Smooth muscle cell (in vitro differentiated cells): Measurements from ENCODE around the gene NUB1. TPM values are rescaled to one million over a fixed set of nuclear protein-coding genes. Genes with fewer than 3 reads are reported as not detected.

ENCODE experiments used
- DNase-seq: peaks from one replicate; lab custom pipeline; 2025; ENCODE audit not compliant: unreplicated experiment; lab: John Stamatoyannopoulos, UW
- H2AFZ ChIP-seq: fragments of 200-600 bp; sonication (generic); 2 replicates; pipeline ENCODE4 v1.6.0; 2016; ENCODE audit warnings: antibody characterized with exemption, low read depth, mild to moderate bottlenecking
- H3F3A ChIP-seq: fragments of 200-600 bp; sonication (generic); 2 replicates; pipeline ENCODE4 v1.6.0; 2017; ENCODE audit warnings: antibody characterized with exemption, low read depth
- H3K27ac ChIP-seq: fragments of 200-600 bp; sonication (generic); 2 replicates; pipeline ENCODE4 v1.5.1; 2016; ENCODE audit warnings: low read depth, mild to moderate bottlenecking
- H3K27me3 ChIP-seq: fragments of 200-600 bp; sonication (generic); 2 replicates; pipeline ENCODE4 v1.6.1; 2016; ENCODE audit warnings: low read depth, mild to moderate bottlenecking
- H3K36me3 ChIP-seq: fragments of 200-600 bp; sonication (generic); 2 replicates; pipeline ENCODE4 v1.5.1; 2016; ENCODE audit warnings: low read depth
- H3K4me1 ChIP-seq: fragments of 200-600 bp; sonication (generic); 2 replicates; pipeline ENCODE4 v1.5.1; 2016; ENCODE audit warnings: low read depth
- H3K4me2 ChIP-seq: fragments of 200-600 bp; sonication (generic); 2 replicates; pipeline ENCODE4 v1.6.0; 2016; ENCODE audit warnings: mild to moderate bottlenecking
- H3K4me3 ChIP-seq: fragments of 200-600 bp; sonication (generic); 2 replicates; pipeline ENCODE4 v1.5.1; 2016; ENCODE audit warnings: mild to moderate bottlenecking
- H3K79me2 ChIP-seq: fragments of 200-600 bp; sonication (generic); 2 replicates; pipeline ENCODE4 v1.6.0; 2016; ENCODE audit warnings: low read depth, mild to moderate bottlenecking
- H3K9ac ChIP-seq: fragments of 200-600 bp; sonication (generic); 2 replicates; pipeline ENCODE4 v1.6.0; 2016; ENCODE audit warnings: low read depth
- H3K9me3 ChIP-seq: fragments of 200-600 bp; sonication (generic); replicated peaks from 2 replicates; pipeline ENCODE4 v1.5.1; 2016; ENCODE audit warnings: low read depth
- H4K20me1 ChIP-seq: fragments of 200-600 bp; sonication (generic); 2 replicates; pipeline ENCODE4 v1.6.0; 2016; ENCODE audit warnings: low read depth
- WGBS: methylation state at CpG from one replicate; pipeline ENCODE4 v1.1.7; 2016; ENCODE audit warnings: low lambda C conversion rate; 5-methylcytosine and 5-hydroxymethylcytosine counted together
- polyA plus RNA-seq: library from polyadenylated mRNA; unstranded; fragments of >200 nt; fragmentation: Nextera tagmentation; extraction: Ambion mirVana; gene quantifications from 2 replicates; pipeline ENCODE4 v1.2.1, GENCODE V29; 2016
- total RNA-seq: library from RNA; depleted of rRNA; stranded (reverse); fragments of >200 nt; gene quantifications from 2 replicates; pipeline ENCODE4 v1.2.3, GENCODE V29; 2014
- TF ChIP-seq, protein P1 (sequence below): fragments of 200-600 bp; sonication (generic); IDR thresholded peaks from 2 replicates; pipeline ENCODE4 v1.5.1; 2017; ENCODE audit warnings: borderline replicate concordance, mild to moderate bottlenecking, antibody characterized with exemption; ENCODE audit not compliant: insufficient read depth, poor library complexity, severe bottlenecking

NUB1 gene
- total and polyA plus RNA-seq, 2 experiments from 2014 or later = 28.5 to 36.9 TPM

DNA sequence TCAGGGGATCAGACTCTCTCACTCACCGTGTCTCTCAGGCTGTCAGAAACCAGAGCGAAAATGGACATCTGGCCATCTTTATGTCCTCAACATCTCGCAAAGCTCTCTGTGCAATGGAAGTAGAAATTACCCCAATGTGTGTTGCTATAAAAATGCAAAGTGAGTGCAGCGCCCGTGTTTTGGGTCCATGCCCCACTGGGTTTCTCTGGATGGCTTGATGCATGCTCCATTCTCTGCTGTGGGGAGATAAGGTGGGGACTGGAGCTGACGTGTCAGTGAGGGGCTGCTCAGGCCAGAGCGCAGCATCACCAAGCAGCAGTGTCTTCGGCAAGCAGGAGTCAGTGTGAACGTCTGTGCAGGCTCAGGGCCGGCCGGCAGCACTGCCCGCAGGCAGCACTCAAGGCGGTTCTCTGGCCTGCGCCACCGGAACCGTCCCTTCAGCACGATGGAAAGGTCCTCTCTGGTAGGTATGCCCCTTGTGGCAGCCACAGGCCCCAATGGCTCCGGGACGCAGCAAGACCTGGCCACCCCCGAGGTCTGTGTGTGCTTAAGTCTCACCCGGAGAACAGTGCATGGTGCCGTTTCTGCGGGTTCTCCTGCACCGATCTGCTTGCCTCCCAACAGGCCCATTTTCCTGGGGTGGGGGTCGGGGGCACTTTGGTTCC, 38.1 kb downstream of the NUB1 start:
- no peak overlapping the region for H3K27ac ChIP-seq
- no peaks in the 10 kb centered on the region for H3K36me3 ChIP-seq
- no peaks in the 10 kb centered on the region for H3K9me3 ChIP-seq
- no peak overlapping the region for H3K4me3 ChIP-seq
- H2AFZ ChIP-seq = no peak overlapping the region
- no peaks in the 10 kb centered on the region for H4K20me1 ChIP-seq
- H3K79me2 ChIP-seq = no peaks in the 10 kb centered on the region
- no peaks in the 10 kb centered on the region for H3F3A ChIP-seq
- H3K4me2 ChIP-seq = no peak overlapping the region
- no peak overlapping the region for H3K9ac ChIP-seq
- H3K4me1 ChIP-seq = peaks cover 8% of the 10 kb centered on the region
- TF ChIP-seq, protein P1, sequence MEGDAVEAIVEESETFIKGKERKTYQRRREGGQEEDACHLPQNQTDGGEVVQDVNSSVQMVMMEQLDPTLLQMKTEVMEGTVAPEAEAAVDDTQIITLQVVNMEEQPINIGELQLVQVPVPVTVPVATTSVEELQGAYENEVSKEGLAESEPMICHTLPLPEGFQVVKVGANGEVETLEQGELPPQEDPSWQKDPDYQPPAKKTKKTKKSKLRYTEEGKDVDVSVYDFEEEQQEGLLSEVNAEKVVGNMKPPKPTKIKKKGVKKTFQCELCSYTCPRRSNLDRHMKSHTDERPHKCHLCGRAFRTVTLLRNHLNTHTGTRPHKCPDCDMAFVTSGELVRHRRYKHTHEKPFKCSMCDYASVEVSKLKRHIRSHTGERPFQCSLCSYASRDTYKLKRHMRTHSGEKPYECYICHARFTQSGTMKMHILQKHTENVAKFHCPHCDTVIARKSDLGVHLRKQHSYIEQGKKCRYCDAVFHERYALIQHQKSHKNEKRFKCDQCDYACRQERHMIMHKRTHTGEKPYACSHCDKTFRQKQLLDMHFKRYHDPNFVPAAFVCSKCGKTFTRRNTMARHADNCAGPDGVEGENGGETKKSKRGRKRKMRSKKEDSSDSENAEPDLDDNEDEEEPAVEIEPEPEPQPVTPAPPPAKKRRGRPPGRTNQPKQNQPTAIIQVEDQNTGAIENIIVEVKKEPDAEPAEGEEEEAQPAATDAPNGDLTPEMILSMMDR = no peak
- WGBS = 84% methylated on average over 25 of the region's 25 CpGs
- no peak for DNase-seq
- peaks cover 35% of the 10 kb centered on the region for H3K27me3 ChIP-seq

DNA sequence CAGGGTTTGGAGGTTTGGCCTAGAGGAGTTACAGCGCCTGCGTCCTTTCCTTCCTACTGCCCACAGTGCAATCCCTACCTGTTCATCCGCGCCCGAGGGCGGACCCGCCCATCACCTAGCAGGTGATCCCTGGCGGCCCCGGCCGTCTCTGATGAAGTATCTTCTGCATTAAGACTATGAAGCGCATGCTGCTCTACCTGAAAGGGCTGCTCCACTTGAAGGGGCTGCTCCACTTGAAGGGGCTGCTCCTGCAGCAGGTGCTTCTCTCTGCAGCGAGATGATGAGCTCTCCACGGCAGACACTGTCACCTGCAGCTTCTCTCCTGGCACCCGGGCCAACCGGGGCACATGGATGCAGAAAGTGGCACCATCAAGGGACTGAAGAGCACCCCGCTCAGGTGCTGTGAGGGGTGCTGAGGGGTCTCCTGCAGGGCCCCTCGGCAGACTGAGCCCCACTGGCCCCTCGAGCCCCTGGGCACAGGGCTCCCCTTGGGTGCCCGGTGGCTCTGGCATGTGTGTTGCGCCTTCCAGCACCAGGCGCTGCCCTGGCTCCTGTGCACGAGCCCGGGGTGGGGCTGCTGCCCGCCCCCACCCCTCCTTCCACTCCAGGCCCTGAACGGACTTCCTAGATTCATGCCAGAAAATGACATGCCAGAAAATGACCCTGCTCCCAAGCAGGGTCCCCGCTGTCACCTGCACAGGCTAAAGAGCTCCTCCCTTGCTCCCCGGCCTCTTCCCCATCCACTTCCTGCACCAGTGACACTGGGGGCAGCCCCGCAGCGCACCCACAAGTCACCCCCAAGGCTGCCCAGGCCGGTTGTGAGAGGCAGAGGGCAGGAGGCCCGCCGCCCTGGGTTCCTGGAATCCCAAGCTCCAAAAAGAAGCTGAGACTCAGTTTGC, 38.8 kb downstream of the NUB1 start:
- TF ChIP-seq, protein P1 = no peak
- 94% methylated on average over 26 of the region's 32 CpGs for WGBS
- Histone ChIP-seq H3K4me2 (no peak overlapping the region), H3K79me2 (no peaks in the 10 kb centered on the region), H3K27ac (no peak overlapping the region), H3K4me1 (peaks cover 8% of the 10 kb centered on the region), H3K27me3 (peaks cover 35% of the 10 kb centered on the region), H3K4me3 (no peak overlapping the region), H3K36me3 (no peaks in the 10 kb centered on the region), H3K9me3 (no peaks in the 10 kb centered on the region), H3F3A (no peaks in the 10 kb centered on the region), H4K20me1 (no peaks in the 10 kb centered on the region), H3K9ac (no peak overlapping the region), H2AFZ (no peak overlapping the region)
- DNase-seq = no peak

DNA sequence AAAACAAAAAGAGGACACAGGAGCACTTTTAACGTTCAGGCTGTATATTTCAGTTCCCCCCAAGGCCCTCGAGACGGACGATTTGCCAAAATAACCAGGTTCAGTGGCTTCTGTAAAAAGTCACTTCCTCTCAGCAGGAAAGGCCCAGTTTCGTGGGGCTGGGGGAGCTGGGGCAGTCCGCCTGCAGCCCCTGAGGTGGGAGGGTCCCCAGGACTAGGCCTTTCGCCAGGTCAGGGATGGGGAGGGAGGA, 39.4 kb downstream of the NUB1 start:
- Histone ChIP-seq H3K79me2 (no peaks in the 10 kb centered on the region), H3K36me3 (no peaks in the 10 kb centered on the region), H3K27ac (no peak overlapping the region), H4K20me1 (no peaks in the 10 kb centered on the region), H3K4me1 (peaks cover 8% of the 10 kb centered on the region), H3K4me3 (peak overlapping the region; percentile 40), H2AFZ (no peak overlapping the region), H3K9me3 (no peaks in the 10 kb centered on the region), H3K27me3 (peaks cover 35% of the 10 kb centered on the region), H3K9ac (no peak overlapping the region), H3F3A (no peaks in the 10 kb centered on the region), H3K4me2 (peak overlapping the region; percentile 85)
- 56% methylated on average over 7 of the region's 7 CpGs for WGBS
- TF ChIP-seq, protein P1 = no peak
- DNase-seq = no peak
